Activated CD4-positive, alpha-beta T cell treated with anti-CD3 and anti-CD28 coated beads, Interleukin-2, amount 50 U/mL, for 48 hours (primary cell): Measurements from ENCODE around the gene KATNAL1.
"Not testable (repeated sequence)": the region's sequence is repeated elsewhere in the genome, so short reads cannot be mapped to it uniquely, and the experiment has no call there.

ENCODE experiments used
- DNase-seq, 2 experiments: peaks; one replicate each; pipeline ENCODE4 v3.0.0-alpha.2; 2020

KATNAL1 gene

DNA sequence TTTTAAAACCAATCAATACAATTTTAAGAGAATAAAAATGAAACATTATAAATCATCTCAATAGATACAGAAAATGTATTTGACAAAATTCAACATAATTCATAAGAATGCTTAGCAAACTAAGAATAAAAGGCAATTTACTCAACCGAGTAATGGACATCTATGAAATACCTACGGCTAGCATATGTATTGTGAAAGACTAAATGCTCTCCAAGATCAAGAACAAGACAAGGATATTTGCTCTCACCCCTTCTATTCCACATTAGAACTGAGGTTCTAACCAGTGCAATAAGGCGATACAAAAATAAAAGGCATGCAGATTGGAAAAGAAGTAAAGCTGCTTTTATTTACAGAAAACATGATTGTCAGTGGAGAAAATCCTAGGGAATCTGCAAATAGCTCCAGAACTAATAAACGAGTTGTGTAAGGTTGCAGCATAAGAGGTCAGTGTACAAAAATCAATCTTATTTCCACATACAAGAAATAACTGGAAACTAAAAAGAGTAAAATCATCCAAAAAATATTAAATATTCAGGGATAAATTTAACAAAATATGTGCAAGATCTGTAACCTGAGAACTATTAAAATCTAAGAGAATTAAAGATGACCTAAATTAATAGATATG, 16.4 kb downstream of the KATNAL1 start:
- no peak for DNase-seq

DNA sequence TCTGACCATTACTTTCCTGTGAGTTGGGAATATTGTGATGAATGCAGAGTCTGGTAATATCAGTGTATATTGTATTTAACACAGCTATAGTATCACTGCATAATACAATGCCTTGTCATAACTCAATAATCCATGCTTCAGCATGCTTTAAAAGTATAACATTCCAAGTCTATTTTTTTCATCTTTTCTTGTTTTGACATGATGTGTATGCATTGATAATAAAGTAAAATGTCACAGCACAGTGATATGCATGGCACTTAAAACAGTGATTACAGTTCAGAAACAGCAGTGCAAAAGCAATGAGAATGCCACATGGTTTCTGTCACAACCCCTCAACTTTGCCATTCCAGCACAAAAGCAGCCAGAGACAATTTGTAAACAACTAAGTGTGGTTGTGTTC, 17.8 kb downstream of the KATNAL1 start:
- DNase-seq, result no peak

DNA sequence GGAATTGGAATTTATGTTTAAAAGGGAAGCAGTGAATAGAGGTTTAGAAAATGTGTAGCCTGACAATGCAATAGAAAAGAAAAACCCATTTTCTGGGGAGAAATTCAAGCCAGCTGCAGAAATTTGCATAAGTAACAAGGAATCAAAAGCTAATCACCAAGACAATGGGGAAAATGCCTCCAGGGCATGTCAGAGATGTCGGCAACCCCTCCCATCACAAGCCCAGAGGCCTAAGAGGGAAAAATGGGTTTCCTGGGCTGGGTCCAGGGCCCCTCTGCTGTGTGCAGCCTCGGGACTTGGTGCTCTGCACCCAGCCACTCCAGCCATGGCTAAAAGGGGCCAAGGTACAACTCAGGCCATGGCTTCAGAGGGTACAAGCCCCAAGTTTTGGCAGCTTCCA, 21.3 kb downstream of the KATNAL1 start:
- DNase-seq, result not testable (repeated sequence)

- DNase-seq, result no peak
Observed at GRCh38 chr13:30276178-30276577, 31.2 kb downstream of the KATNAL1 start.

DNA sequence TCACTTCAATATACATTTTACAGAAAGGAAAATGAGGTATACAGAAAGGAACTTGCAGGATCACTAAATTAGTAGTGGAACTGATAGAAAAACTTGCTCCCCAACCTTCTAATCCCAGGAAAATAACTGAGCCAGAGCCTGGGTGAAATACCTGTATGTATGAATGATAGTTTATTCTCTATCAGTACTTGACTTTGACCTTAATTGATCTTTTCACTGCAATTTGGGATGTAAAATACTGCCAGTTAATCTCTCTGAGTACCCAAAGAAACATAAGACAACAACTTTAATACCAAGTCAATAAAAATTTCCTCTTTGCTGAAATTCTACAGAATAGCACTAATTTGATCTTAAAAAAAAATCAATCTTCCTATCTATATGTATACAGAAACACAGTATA, 33.3 kb downstream of the KATNAL1 start:
- DNase-seq, result no peak

DNA sequence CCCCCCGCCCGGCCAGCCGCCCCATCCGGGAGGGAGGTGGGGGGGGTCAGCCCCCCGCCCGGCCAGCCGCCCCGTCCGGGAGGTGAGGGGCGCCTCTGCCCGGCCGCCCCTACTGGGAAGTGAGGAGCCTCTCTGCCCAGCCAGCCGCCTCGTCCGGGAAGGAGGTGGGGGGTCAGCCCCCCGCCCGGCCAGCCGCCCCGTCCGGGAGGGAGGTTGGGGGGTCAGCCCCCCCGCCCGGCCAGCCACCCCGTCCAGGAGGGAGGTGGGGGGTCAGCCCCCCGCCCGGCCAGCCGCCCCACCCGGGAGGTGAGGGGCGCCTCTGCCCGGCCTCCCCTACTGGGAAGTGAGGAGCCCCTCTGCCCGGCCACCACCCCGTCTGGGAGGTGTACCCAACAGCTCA, 37.3 kb downstream of the KATNAL1 start:
- DNase-seq, result not testable (repeated sequence)

DNA sequence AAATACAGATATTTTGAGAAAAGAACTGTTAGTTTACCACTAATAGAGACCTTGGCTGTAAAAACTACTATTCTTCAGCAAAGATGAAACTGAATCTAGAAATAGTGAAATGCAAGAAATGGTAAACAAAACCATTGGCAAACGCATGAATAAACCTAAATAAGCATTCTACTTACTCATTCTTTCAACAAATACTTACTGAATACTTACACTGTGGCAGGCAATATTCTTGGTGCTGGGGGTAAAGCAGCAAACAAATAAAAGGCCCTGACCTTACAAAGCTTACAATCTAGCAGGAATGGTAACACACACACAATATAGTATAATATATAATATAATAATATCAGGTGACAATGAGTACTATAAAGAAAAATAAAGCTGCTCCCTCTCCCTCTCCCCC, 38.7 kb downstream of the KATNAL1 start:
- DNase-seq, result no peak

DNA sequence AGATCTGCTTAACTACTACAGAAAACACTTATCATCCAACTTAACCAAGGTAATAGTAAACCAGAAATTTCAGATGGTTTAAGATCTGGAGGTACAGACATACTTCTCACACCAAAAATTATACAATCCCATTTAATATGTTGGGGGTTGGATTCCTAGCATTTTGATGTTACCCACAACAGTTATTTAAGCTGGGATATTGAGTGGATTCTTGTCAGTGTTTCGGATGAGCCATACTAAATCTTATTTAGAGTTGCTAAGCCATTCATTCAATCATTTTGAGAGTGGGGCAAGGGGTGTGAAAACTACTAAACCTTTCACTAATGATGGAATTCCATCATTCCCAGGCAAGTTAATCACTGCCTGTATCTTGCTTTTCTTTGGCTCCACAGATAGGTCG, 40.6 kb downstream of the KATNAL1 start:
- no peak for DNase-seq

DNA sequence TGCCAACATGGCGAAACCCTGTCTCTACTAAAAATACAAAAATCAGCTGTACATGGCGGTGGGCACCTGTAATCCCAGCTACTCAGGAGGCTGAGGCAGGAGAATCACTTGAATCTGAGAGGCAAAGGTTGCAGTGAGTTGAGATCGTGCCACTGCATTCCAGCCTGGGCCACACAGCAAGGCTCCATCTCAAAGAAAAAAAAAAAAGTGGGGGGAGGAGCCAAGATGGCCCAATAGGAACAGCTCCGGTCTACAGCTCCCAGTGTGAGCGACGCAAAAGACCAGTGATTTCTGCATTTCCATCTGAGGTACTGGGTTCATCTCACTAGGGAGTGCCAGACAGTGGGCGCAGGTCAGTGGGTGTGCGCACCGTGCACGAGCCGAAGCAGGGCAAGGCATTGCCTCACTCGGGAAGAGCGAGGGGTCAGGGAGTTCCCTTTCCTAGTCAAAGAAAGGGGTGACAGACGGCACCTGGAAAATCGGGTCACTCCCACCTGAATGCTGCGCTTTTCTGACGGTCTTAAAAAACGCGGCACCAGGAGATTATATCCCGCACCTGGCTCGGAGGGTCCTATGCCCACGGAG, 48.1 kb downstream of the KATNAL1 start:
- not testable (repeated sequence) for DNase-seq

- no peak for DNase-seq
Observed at GRCh38 chr13:30257468-30258099, 49.8 kb downstream of the KATNAL1 start.

- DNase-seq, result no peak
Observed at GRCh38 chr13:30256713-30257467, 50.5 kb downstream of the KATNAL1 start.

DNA sequence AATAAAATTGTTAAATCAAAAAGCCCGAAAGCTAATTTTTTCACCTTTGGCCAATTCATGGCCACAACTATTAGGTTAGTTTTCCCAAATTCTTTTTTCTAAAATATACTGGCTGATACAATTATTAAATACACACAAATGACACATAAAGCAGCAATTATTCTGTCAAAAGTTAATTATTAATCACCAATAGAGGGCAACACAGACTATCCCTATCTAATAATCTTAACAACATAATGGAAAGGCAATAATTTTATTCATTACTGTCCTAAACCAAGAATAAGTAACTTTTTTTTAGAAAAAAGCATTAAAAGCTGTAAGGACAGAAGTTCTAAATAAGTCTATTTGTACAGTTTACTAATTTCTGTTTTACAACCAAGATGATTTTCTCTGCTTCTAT, 51.7 kb downstream of the KATNAL1 start:
- no peak for DNase-seq

DNA sequence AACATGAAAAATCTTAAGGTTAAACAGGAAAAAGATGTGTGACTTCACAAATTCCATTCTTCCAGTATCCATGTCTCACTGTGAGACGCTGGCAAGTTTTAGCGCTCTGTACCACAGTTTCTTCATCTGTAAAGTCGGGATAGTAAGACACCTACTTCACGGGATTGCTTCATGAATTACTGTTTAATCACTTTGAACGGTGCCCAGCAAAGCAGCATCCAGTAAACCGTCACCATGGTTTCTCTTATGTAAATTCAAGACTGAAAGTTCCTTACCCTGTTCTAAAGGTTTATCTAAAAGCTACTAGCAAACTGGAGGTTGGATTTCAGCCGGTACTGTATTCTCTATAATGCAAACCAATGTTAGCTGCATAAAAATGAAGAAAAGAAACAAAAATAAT, 53.5 kb downstream of the KATNAL1 start:
- peak in 1 of 2 experiments; percentile 5 for DNase-seq

GRCh38 chr13:30247406-30247805, 59.9 kb downstream of the KATNAL1 start:
- no peak for DNase-seq

GRCh38 chr13:30241532-30241931, 65.8 kb downstream of the KATNAL1 start:
- no peak for DNase-seq

- no peak for DNase-seq
Observed at GRCh38 chr13:30240608-30241007, 66.7 kb downstream of the KATNAL1 start.

- DNase-seq, result no peak
Observed at GRCh38 chr13:30235216-30235615, 72.1 kb downstream of the KATNAL1 start.

- DNase-seq, result no peak
Observed at GRCh38 chr13:30234619-30235162, 72.7 kb downstream of the KATNAL1 start.

- DNase-seq, result no peak
Observed at GRCh38 chr13:30224732-30225131, 82.6 kb downstream of the KATNAL1 start.

- DNase-seq, result no peak
Observed at GRCh38 chr13:30222254-30222653, 85.1 kb downstream of the KATNAL1 start.

DNA sequence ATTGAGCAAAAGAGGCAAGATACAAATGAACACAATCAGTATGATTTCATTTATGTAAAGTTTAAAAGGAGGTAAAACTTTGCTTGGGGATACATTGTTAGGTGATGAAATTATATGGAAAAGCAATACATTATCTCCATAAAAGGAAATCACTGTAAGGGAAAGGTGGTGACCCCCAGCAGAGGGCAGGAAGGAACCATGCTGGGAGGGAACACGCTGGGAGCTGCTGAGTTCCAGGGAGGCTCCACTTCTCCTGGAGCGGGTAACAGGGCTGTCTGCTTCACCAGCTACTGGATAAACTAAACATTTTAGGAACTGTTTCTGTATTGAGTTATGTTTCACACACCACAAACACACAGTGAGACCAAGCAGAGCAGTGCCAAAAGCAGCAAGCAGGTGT, 91.2 kb downstream of the KATNAL1 start:
- DNase-seq, result no peak

GRCh38 chr13:30212256-30212655, 95.1 kb downstream of the KATNAL1 start:
- no peak for DNase-seq

- DNase-seq, result no peak
Observed at GRCh38 chr13:30211745-30212144, 95.6 kb downstream of the KATNAL1 start.

DNA sequence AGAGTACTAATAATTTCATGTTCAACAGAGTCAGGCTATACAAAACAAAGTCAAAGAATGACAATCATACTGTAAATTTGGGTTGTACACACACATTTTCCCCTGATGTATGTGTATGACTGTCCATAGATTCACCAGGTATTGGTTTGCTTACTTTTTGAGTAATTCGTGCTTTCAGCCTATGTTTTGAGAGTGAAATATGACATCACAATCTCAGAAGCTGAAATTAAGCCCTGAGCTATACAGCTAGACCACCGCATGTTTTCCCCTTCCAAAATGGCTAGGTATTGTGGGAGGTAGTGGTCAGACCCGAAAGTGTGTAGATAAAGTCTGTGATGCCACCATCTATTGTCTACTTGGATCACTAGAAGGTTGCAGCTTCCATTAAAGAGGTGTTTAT, 102.8 kb downstream of the KATNAL1 start:
- DNase-seq, result peak in 1 of 2 experiments; percentile 17
